Type B pancreatic cell (in vitro differentiated cells): ENCODE results near the gene RAB38. TPM values are rescaled to one million over a fixed set of nuclear protein-coding genes. Genes with fewer than 3 reads are reported as not detected.

ENCODE experiments used
- DNase-seq: peaks from one replicate; pipeline ENCODE4 v3.0.0; 2021; ENCODE audit warnings: mixed read lengths; ENCODE audit not compliant: unreplicated experiment; ENCODE audit errors: extremely low spot score
- H3K27ac Mint-ChIP-seq: 2 replicates; pipeline ENCODE4 v1.8.0; 2021; ENCODE audit warnings: mild to moderate bottlenecking, mixed read lengths
- H3K27me3 Mint-ChIP-seq: 2 replicates; pipeline ENCODE4 v1.8.0; 2021; ENCODE audit warnings: mixed read lengths
- H3K36me3 Mint-ChIP-seq: 2 replicates; pipeline ENCODE4 v1.8.0; 2021; ENCODE audit warnings: mixed read lengths
- H3K4me1 Mint-ChIP-seq: one replicate; pipeline ENCODE4 v1.8.0; 2021; ENCODE audit warnings: mixed read lengths; ENCODE audit not compliant: unreplicated experiment
- H3K4me3 Mint-ChIP-seq: 2 replicates; pipeline ENCODE4 v1.8.0; 2021; ENCODE audit warnings: mild to moderate bottlenecking, mixed read lengths
- H3K9me3 Mint-ChIP-seq: 2 replicates; pipeline ENCODE4 v1.8.0; 2021; ENCODE audit warnings: mixed read lengths
- CTCF ChIP-seq: fragments of 200-600 bp; sonication (generic); conservative IDR thresholded peaks from 2 replicates; pipeline ENCODE4 v1.5.0; 2021; ENCODE audit warnings: antibody characterized with exemption, mild to moderate bottlenecking
- total RNA-seq: library from RNA; stranded (reverse); gene quantifications from 2 replicates; pipeline ENCODE4 v1.2.1, GENCODE V29; 2021; ENCODE audit warnings: low replicate concordance

The RAB38 gene
- total RNA-seq, 1 donor from 2014 or later, result 16.8 TPM

DNA sequence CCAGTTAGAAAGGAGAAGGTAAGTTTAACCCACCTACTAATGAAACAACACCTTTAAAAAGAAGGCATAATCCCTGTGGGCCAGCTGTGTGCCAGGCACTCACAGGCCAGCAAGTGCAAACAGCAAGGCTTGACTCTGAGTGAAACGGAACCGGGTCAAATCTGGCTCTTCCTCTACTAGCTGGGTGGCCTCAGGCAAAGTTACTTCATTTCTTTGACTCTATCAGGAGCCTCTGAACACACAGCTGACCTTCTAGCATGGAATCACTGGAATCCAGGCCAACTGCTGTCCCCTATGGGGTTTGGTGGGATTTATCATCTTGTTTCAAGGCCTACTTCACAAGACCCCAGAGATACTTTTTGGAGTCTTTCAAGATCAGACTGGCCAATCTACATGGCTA lies 3.3 kb downstream of the RAB38 start:
- H3K9me3 Mint-ChIP-seq, result peaks cover 8% of the 10 kb centered on the region

GRCh38 chr11:88170673-88171072 lies 4.6 kb downstream of the RAB38 start:
- no peak overlapping the region for H3K27ac Mint-ChIP-seq
- no peak overlapping the region for H3K4me3 Mint-ChIP-seq
- TF ChIP-seq CTCF, result no peak
- peaks cover 3% of the 10 kb centered on the region for H3K4me1 Mint-ChIP-seq
- peaks cover 10% of the 10 kb centered on the region for H3K9me3 Mint-ChIP-seq
- no peak for DNase-seq
- H3K27me3 Mint-ChIP-seq, result peaks cover under 1% of the 10 kb centered on the region
- peaks cover 10% of the 10 kb centered on the region for H3K36me3 Mint-ChIP-seq

More for the DNA sequence above, 3.3 kb downstream of the RAB38 start:
- no peak overlapping the region for H3K27ac Mint-ChIP-seq
- peaks cover 7% of the 10 kb centered on the region for H3K4me1 Mint-ChIP-seq
- H3K27me3 Mint-ChIP-seq, result peaks cover 4% of the 10 kb centered on the region
- TF ChIP-seq CTCF, result no peak
- H3K36me3 Mint-ChIP-seq, result peaks cover 8% of the 10 kb centered on the region
- H3K4me3 Mint-ChIP-seq, result peak overlapping the region; percentile 55
- no peak for DNase-seq

DNA sequence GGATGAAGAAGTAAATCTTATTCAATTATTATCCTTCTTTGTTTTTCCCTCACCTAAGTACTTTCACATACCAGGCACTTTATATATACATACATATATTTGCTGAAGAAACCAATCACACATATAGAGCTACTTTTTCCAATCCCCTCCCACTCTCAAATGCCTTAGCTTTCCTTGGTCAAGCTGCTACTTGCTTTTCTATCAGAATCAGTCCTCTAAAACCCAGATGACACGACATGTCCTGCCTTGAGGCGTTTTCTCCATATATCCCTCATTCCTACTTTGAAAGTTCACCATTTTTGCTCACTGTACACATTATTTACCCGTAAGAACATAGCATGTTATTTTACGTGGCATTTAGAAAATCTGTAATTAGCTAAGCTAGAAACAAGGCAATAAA lies 5.4 kb downstream of the RAB38 start:
- no peak for DNase-seq
- H3K27ac Mint-ChIP-seq, result no peak overlapping the region
- peaks cover 10% of the 10 kb centered on the region for H3K36me3 Mint-ChIP-seq
- H3K27me3 Mint-ChIP-seq, result no peaks in the 10 kb centered on the region
- TF ChIP-seq CTCF, result no peak
- no peaks in the 10 kb centered on the region for H3K4me1 Mint-ChIP-seq
- H3K9me3 Mint-ChIP-seq, result peaks cover 10% of the 10 kb centered on the region
- H3K4me3 Mint-ChIP-seq, result no peak overlapping the region

- H3K9me3 Mint-ChIP-seq, result peaks cover 10% of the 10 kb centered on the region
- H3K4me1 Mint-ChIP-seq, result no peaks in the 10 kb centered on the region
- H3K27ac Mint-ChIP-seq, result no peak overlapping the region
- peaks cover 10% of the 10 kb centered on the region for H3K36me3 Mint-ChIP-seq
- no peak for TF ChIP-seq CTCF
- no peaks in the 10 kb centered on the region for H3K27me3 Mint-ChIP-seq
- no peak for DNase-seq
- H3K4me3 Mint-ChIP-seq, result no peak overlapping the region
Observed at GRCh38 chr11:88169471-88169870, 5.8 kb downstream of the RAB38 start.

GRCh38 chr11:88167853-88168252 lies 7.4 kb downstream of the RAB38 start:
- Mint-ChIP-seq H3K9me3 (peaks cover 10% of the 10 kb centered on the region), H3K4me3 (no peak overlapping the region), H3K27me3 (no peaks in the 10 kb centered on the region), H3K27ac (no peak overlapping the region), H3K36me3 (peaks cover 13% of the 10 kb centered on the region), H3K4me1 (no peaks in the 10 kb centered on the region)
- no peak for TF ChIP-seq CTCF
- no peak for DNase-seq
